Colon (tissue), 2 donors: ENCODE results near the gene LY6G6D.

Experiments used
- FAIRE-seq: peaks from 2 replicates; lab custom pipeline; 2012; peaks lifted over from hg19 to GRCh38; lab: Jason Lieb, UNC
- donor health status: control.
- donor health status: control.

The LY6G6D gene

GRCh38 chr6:31715022-31715958 lies at the start of gene LY6G6D:
Gene LY6G6D (plus strand): TSS chr6:31715348. CDS start chr6:31715356, 8 bp downstream.
- FAIRE-seq: no peak

- no peak for FAIRE-seq
Measured at GRCh38 chr6:31665501-31666336, 49.4 kb upstream of the LY6G6D start, which contains the start of gene CSNK2B. Gene CSNK2B (plus strand): TSS chr6:31666080. CDS start chr6:31666832, 752 bp downstream.

GRCh38 chr6:31666337-31666965 lies 48.7 kb upstream of the LY6G6D start:
- no peak for FAIRE-seq

- no peak for FAIRE-seq
Measured at GRCh38 chr6:31669676-31670075, 45.5 kb upstream of the LY6G6D start, which contains the start of gene LY6G5B. Gene LY6G5B (plus strand): TSS chr6:31669976. CDS start chr6:31670951, 975 bp downstream.

DNA sequence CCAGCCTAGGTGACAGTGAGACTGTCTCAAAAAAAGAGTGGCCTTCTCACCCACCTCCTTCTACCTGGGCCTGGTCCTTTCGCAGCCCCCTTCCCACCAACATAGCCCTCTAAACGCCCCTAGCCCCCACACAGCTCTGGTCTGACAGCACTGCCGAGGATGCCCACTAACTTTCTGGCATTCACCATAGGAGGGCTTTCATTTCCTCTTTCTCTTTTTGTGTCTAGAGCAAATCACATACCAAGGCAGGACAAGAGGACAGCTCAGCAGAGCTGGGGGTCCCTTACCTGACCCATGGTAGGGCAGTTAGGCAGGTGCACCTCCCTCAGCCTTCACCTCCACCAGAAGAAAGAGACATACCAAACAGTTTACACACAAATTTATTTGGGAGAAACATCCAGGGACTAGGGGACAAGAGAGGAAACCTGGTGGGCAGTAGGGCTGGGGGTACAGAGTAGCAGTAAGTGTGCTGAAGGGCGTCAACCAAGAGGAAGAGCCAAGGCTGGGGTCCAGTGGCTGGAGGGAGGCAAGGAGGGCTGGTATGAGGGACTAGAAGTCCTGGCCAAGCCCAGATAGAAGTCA lies 38.7 kb upstream of the LY6G6D start:
- no peak for FAIRE-seq

GRCh38 chr6:31676904-31677303 lies 38.2 kb upstream of the LY6G6D start:
- no peak for FAIRE-seq

- no peak for FAIRE-seq
Measured at GRCh38 chr6:31677955-31678354, 37.2 kb upstream of the LY6G6D start.

- no peak for FAIRE-seq
Measured at GRCh38 chr6:31680226-31681134, 34.7 kb upstream of the LY6G6D start, which contains the start of gene LY6G5C. Gene LY6G5C (minus strand): TSS chr6:31681067. CDS start chr6:31680373, 694 bp downstream.

- no peak for FAIRE-seq
Measured at GRCh38 chr6:31681135-31681671, 33.9 kb upstream of the LY6G6D start.

GRCh38 chr6:31683591-31683990 lies 31.6 kb upstream of the LY6G6D start:
- no peak for FAIRE-seq

DNA sequence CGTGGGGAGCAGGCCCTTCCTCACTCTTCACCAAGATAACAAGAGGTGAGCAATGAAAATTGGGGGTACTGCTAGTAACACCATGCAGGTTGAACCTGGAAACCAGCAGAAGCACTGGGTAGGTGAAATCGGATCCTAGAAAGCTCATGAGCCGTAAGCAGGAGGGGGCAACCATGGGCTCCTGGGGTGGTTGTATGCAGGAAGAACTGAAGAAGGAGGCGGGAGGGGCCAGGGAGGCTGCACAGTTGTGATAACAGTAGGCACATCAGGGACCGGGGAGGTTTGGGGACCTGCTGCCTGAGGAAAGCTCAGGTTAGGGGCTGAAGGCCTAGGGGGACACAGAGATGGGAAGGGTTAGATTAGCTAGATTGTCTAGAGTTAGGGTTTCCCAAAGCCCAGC lies 28.7 kb upstream of the LY6G6D start:
- no peak for FAIRE-seq

- no peak for FAIRE-seq
Measured at GRCh38 chr6:31687321-31687720, 27.8 kb upstream of the LY6G6D start.

- FAIRE-seq: no peak
Measured at GRCh38 chr6:31687860-31688693, 27.1 kb upstream of the LY6G6D start.

- no peak for FAIRE-seq
Measured at GRCh38 chr6:31689249-31690110, 25.7 kb upstream of the LY6G6D start.

GRCh38 chr6:31690231-31691077 lies 24.7 kb upstream of the LY6G6D start:
- no peak for FAIRE-seq

DNA sequence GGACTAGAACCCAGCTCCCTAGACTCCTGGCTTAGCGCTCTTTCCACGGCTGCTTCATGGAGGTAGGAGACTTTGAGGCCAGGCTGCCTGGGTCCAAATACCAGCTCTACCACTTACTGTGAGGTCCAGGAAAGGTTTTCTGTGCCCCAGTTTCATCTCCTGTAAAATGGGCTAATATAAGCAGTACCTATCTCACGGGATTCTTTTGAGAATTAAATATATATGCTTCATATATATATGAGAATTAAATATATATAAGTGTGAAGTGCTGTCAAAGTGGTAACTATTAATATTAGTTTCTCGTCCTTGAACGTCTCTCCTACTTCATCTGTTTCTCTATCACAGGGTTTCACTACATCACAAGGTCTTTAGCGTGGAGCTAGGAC lies 24.1 kb upstream of the LY6G6D start:
- no peak for FAIRE-seq

GRCh38 chr6:31691564-31692108 lies 23.5 kb upstream of the LY6G6D start:
- no peak for FAIRE-seq
